ENCODE results near the gene HERPUD2. TPM values are rescaled to one million over a fixed set of nuclear protein-coding genes. Genes with fewer than 3 reads are reported as not detected.
"Not testable (repeated sequence)": the region's sequence is repeated elsewhere in the genome, so short reads cannot be mapped to it uniquely, and the experiment has no call there.

The HERPUD2 gene
- polyA plus RNA-seq, 10 donors = 20.0 to 32.7 (median 25.6) TPM

GRCh38 chr7:35619863-35620262, 75.1 kb downstream of the HERPUD2 start:
- no peak for DNase-seq

DNA sequence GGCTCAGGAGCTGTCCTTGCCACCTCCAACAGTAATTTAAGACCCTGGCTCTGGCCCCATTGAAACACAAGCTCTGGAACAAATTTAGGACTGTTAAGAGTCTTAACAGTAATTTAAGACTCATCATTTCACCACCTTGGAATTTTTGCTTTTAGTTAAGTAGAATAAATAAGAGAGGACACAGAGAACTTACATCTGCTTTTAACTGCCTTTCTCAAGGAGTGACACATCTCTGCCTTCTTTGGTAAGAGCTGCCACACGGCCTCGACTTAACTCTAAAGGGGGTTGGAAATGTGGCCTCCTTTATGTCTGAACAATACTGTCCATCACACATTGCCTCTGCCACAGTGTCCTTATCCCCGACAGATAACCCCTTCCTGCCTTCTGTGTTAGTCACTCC, 77.9 kb downstream of the HERPUD2 start:
- no peak for DNase-seq

- DNase-seq = no peak
Observed at GRCh38 chr7:35613150-35613549, 81.8 kb downstream of the HERPUD2 start.

- DNase-seq = no peak
Observed at GRCh38 chr7:35605760-35606159, 89.2 kb downstream of the HERPUD2 start.

GRCh38 chr7:35604595-35604994, 90.3 kb downstream of the HERPUD2 start:
- no peak for DNase-seq

GRCh38 chr7:35599645-35600044, 95.3 kb downstream of the HERPUD2 start:
- DNase-seq = no peak

- DNase-seq = no peak
Observed at GRCh38 chr7:35599061-35599460, 95.9 kb downstream of the HERPUD2 start.

- peak in 2 of 3 donors; percentile 8 to 12 for DNase-seq
Observed at GRCh38 chr7:35596061-35596460, 98.9 kb downstream of the HERPUD2 start.

GRCh38 chr7:35593899-35594298, 101.0 kb downstream of the HERPUD2 start:
- DNase-seq = no peak

- DNase-seq = no peak
Observed at GRCh38 chr7:35588647-35589046, 106.3 kb downstream of the HERPUD2 start.

GRCh38 chr7:35584990-35585389, 109.9 kb downstream of the HERPUD2 start:
- no peak for DNase-seq

GRCh38 chr7:35584533-35584932, 110.4 kb downstream of the HERPUD2 start:
- not testable (repeated sequence) for DNase-seq

Other genes with a start within 250 kb of the HERPUD2 start
- gene SEPTIN7, start 105.9 kb upstream of the HERPUD2 start, polyA plus RNA-seq (ENCODE audit: insufficient read length in 10 of 10) = 100 to 1,000 TPM; 330 to 458 (median 391) TPM

All from muscle of back (tissue), 11 donors.